Breast epithelium (tissue), 4 donors: ENCODE data around the gene GOLT1A. TPM values are rescaled to one million over a fixed set of nuclear protein-coding genes. Genes with fewer than 3 reads are reported as not detected.
A peak's percentile ranks its signal among the peaks of the same experiment; 100 is the strongest.

ENCODE experiments used
- DNase-seq, 2 donors: peaks; one replicate each; pipeline ENCODE4 v3.0.0-alpha.2; 2019; ENCODE audit warnings: low spot score in 2 of 2
- H3K27ac ChIP-seq, 2 donors: fragments of 200-600 bp; sonication (generic) in 1 of 2; one replicate each; pipeline ENCODE4 v1.5.1; 2016 to 2019; ENCODE audit warnings: mild to moderate bottlenecking in 1 of 2
- H3K27me3 ChIP-seq, 2 donors: fragments of 200-600 bp; sonication (generic) in 1 of 2; one replicate each; pipeline versions ENCODE4 v1.5.1 to v1.6.0; 2017 to 2019; ENCODE audit warnings: control low read depth in 1 of 2, mild to moderate bottlenecking in 1 of 2
- H3K36me3 ChIP-seq: fragments of 200-600 bp; one replicate; pipeline ENCODE4 v1.5.1; 2019
- H3K4me1 ChIP-seq, 2 donors: fragments of 200-600 bp; sonication (generic); one replicate each; pipeline ENCODE4 v1.5.1; 2016 to 2019; ENCODE audit warnings: control low read depth in 1 of 2
- H3K4me3 ChIP-seq, 3 donors: fragments of 200-600 bp; sonication (generic); 1 replicate in 2 of 3; 2 replicates in 1 of 3; pipeline ENCODE4 v1.5.1; 2016 to 2019; ENCODE audit warnings: mild to moderate bottlenecking in 3 of 3, moderate library complexity in 2 of 3
- H3K9me3 ChIP-seq, 2 donors: fragments of 200-600 bp; sonication (generic) in 1 of 2; one replicate each; pipeline ENCODE4 v1.5.1; 2016 to 2019; ENCODE audit warnings: control low read depth in 1 of 2
- CTCF ChIP-seq, 3 donors: fragments of 450-650 bp; IDR thresholded peaks; one replicate each; pipeline ENCODE4 v1.5.1; 2016 to 2017; ENCODE audit warnings: antibody characterized with exemption in 3 of 3, mild to moderate bottlenecking in 3 of 3, moderate library complexity in 3 of 3
- POLR2A ChIP-seq: fragments of 450-650 bp; IDR thresholded peaks from one replicate; pipeline ENCODE4 v1.6.1; 2016; ENCODE audit warnings: antibody characterized with exemption, mild to moderate bottlenecking, moderate library complexity
- POLR2AphosphoS5 ChIP-seq, 3 donors: sonication (generic); formaldehyde crosslinking; IDR thresholded peaks; one replicate each; pipeline ENCODE4 v1.6.1; 2017; ENCODE audit warnings: antibody characterized with exemption in 3 of 3
- intact Hi-C: fragments of 100-400 bp; cut with DNase I; formaldehyde crosslinking; loops from one replicate; pipeline ENCODE4 v1.15.1; 2023; ENCODE audit warnings: low total_unique reads
- total RNA-seq, 3 donors: library from RNA; depleted of rRNA; stranded (reverse); fragments of >200 nt; gene quantifications; one replicate each; pipeline ENCODE4 v1.1.0, GENCODE V29; 2016

GOLT1A gene
- total RNA-seq, 3 donors from 2014 or later = 3.4 to 4.6 TPM; not detected in 1

GRCh38 chr1:204194771-204195170 is 19.0 kb downstream of the GOLT1A start:
- no peak for TF ChIP-seq POLR2AphosphoS5 (IDR thresholded peaks at IDR 0.05)
- no peak for TF ChIP-seq CTCF (IDR thresholded peaks at IDR 0.05)
- TF ChIP-seq POLR2A = no peak
- H3K9me3 ChIP-seq = no peaks in the 10 kb centered on the region
- DNase-seq = no peak
- intact Hi-C loops = no loop called here
- no peak overlapping the region for H3K4me3 ChIP-seq
- H3K27ac ChIP-seq = no peak overlapping the region
- H3K27me3 ChIP-seq = no peaks in the 10 kb centered on the region
- no peaks in the 10 kb centered on the region for H3K36me3 ChIP-seq
- H3K4me1 ChIP-seq = no peaks in the 10 kb centered on the region

- intact Hi-C loops = no loop called here
- H3K27ac ChIP-seq = no peak overlapping the region
- no peaks in the 10 kb centered on the region for H3K27me3 ChIP-seq
Observed at GRCh38 chr1:204194080-204194479, 19.7 kb downstream of the GOLT1A start.

GRCh38 chr1:204192589-204193352 is 21.0 kb downstream of the GOLT1A start:
- H3K36me3 ChIP-seq = no peaks in the 10 kb centered on the region
- no peaks in the 10 kb centered on the region for H3K9me3 ChIP-seq
- intact Hi-C loops = no loop called here
- H3K27me3 ChIP-seq = no peaks in the 10 kb centered on the region
- no peak for TF ChIP-seq CTCF (IDR thresholded peaks at IDR 0.05)
- TF ChIP-seq POLR2AphosphoS5 (IDR thresholded peaks at IDR 0.05) = peak in 1 of 3 donors; percentile 15
- TF ChIP-seq POLR2A = no peak
- no peak overlapping the region for H3K27ac ChIP-seq
- DNase-seq = peak in 1 of 2 donors; percentile 80
- no peak overlapping the region for H3K4me3 ChIP-seq
- H3K4me1 ChIP-seq = no peaks in the 10 kb centered on the region

More at GRCh38 chr1:204194080-204194479, 19.7 kb downstream of the GOLT1A start:
- Histone ChIP-seq H3K4me1 (no peaks in the 10 kb centered on the region), H3K9me3 (no peaks in the 10 kb centered on the region), H3K4me3 (no peak overlapping the region), H3K36me3 (no peaks in the 10 kb centered on the region)
- TF ChIP-seq POLR2A = no peak
- TF ChIP-seq CTCF (IDR thresholded peaks at IDR 0.05) = no peak
- no peak for TF ChIP-seq POLR2AphosphoS5 (IDR thresholded peaks at IDR 0.05)
- no peak for DNase-seq

- Histone ChIP-seq H3K27me3 (no peaks in the 10 kb centered on the region), H3K36me3 (no peaks in the 10 kb centered on the region), H3K9me3 (no peaks in the 10 kb centered on the region), H3K4me3 (no peak overlapping the region), H3K27ac (peak overlapping the region; percentile 20 to 61), H3K4me1 (no peaks in the 10 kb centered on the region)
- intact Hi-C loops = no loop called here
- DNase-seq = no peak
- TF ChIP-seq CTCF (IDR thresholded peaks at IDR 0.05) = no peak
- TF ChIP-seq POLR2A = no peak
- no peak for TF ChIP-seq POLR2AphosphoS5 (IDR thresholded peaks at IDR 0.05)
Observed at GRCh38 chr1:204192046-204192445, 21.7 kb downstream of the GOLT1A start.

- intact Hi-C loops = no loop called here
- TF ChIP-seq POLR2AphosphoS5 (IDR thresholded peaks at IDR 0.05) (no peak), CTCF (IDR thresholded peaks at IDR 0.05) (no peak), POLR2A (no peak)
- DNase-seq = no peak
- no peaks in the 10 kb centered on the region for H3K4me1 ChIP-seq
- no peaks in the 10 kb centered on the region for H3K36me3 ChIP-seq
- H3K9me3 ChIP-seq = no peaks in the 10 kb centered on the region
- H3K4me3 ChIP-seq = no peak overlapping the region
- peak overlapping the region; percentile 20 to 61 for H3K27ac ChIP-seq
- H3K27me3 ChIP-seq = no peaks in the 10 kb centered on the region
Observed at GRCh38 chr1:204191456-204191855, 22.3 kb downstream of the GOLT1A start.
